Gastroesophageal sphincter (tissue), 4 donors: ENCODE data around the gene VTN. TPM values are rescaled to one million over a fixed set of nuclear protein-coding genes. Genes with fewer than 3 reads are reported as not detected.

Experiments used
- ATAC-seq: fragments of 150-250 bp; one replicate; pipeline ENCODE4 v1.9.1; 2016; ENCODE audit warnings: mild to moderate bottlenecking, moderate library complexity
- H3K27ac ChIP-seq, 4 donors: fragments of 200-600 bp; sonication (generic) in 3 of 4; 1 replicate in 3 of 4; 2 replicates in 1 of 4; pipeline ENCODE4 v1.5.1; 2016 to 2019
- H3K27me3 ChIP-seq: fragments of 200-600 bp; sonication (generic); one replicate; pipeline ENCODE4 v1.5.1; 2019
- H3K36me3 ChIP-seq, 2 donors: fragments of 200-600 bp; sonication (generic); one replicate each; pipeline ENCODE4 v1.5.1; 2019; ENCODE audit warnings: control low read depth in 1 of 2
- H3K4me1 ChIP-seq, 3 donors: fragments of 200-600 bp; sonication (generic); 1 replicate in 2 of 3; 2 replicates in 1 of 3; pipeline ENCODE4 v1.5.1; 2016 to 2019; ENCODE audit warnings: control low read depth in 2 of 3
- H3K4me3 ChIP-seq, 2 donors: fragments of 200-600 bp; sonication (generic); one replicate each; pipeline ENCODE4 v1.5.1; 2019; ENCODE audit warnings: mild to moderate bottlenecking in 1 of 2, moderate library complexity in 1 of 2
- H3K9me3 ChIP-seq, 3 donors: fragments of 200-600 bp; sonication (generic); one replicate each; pipeline ENCODE4 v1.5.1; 2017 to 2019; ENCODE audit warnings: control low read depth in 2 of 3
- CTCF ChIP-seq, 4 experiments: fragments of 200-600 bp in 2 of 4; fragments of 450-650 bp in 2 of 4; sonication (generic) in 1 of 4; IDR thresholded peaks; one replicate each; pipeline ENCODE4 v1.5.1; 2017 to 2019; ENCODE audit warnings: antibody characterized with exemption in 4 of 4, mild to moderate bottlenecking in 2 of 4, moderate library complexity in 2 of 4
- EP300 ChIP-seq: sonication (generic); formaldehyde crosslinking; IDR thresholded peaks from one replicate; pipeline ENCODE4 v1.6.1; 2017; ENCODE audit warnings: antibody characterized with exemption, mild to moderate bottlenecking
- POLR2A ChIP-seq, 2 donors: fragments of 450-650 bp; IDR thresholded peaks; one replicate each; pipeline ENCODE4 v1.6.1; 2017; ENCODE audit warnings: antibody characterized with exemption in 2 of 2, mild to moderate bottlenecking in 2 of 2, moderate library complexity in 1 of 2
- POLR2AphosphoS5 ChIP-seq: sonication (generic); formaldehyde crosslinking; IDR thresholded peaks from one replicate; pipeline ENCODE4 v1.6.1; 2017; ENCODE audit warnings: antibody characterized with exemption
- WGBS, 2 donors: methylation state at CpG; one replicate each; pipeline ENCODE4 v1.1.5; 2018; ENCODE audit warnings: low coverage in 1 of 2; 5-methylcytosine and 5-hydroxymethylcytosine counted together
- total RNA-seq, 4 donors: library from RNA; depleted of rRNA; stranded (reverse); fragments of >200 nt; gene quantifications; one replicate each; pipeline ENCODE4 v1.1.0, GENCODE V29; 2016

VTN gene
- total RNA-seq, 4 donors from 2014 or later = 0.27 to 0.47 (median 0.27) TPM; not detected in 1

GRCh38 chr17:28344011-28344410, 26.1 kb downstream of the VTN start:
- no peaks in the 10 kb centered on the region for H3K9me3 ChIP-seq
- no peak overlapping the region for H3K4me3 ChIP-seq
- ATAC-seq = no peak
- 80% methylated on average over 2 of the region's 9 CpGs; no CpG with 5 or more reads in 1 of the 2 donors for WGBS, 2 donors
- no peaks in the 10 kb centered on the region for H3K27me3 ChIP-seq
- peaks cover 0 to 27% (median 0%) of the 10 kb centered on the region in 3 donors for H3K4me1 ChIP-seq
- H3K36me3 ChIP-seq = peaks cover 0 to 98% of the 10 kb centered on the region in 2 donors
- no peak overlapping the region for H3K27ac ChIP-seq
- TF ChIP-seq POLR2A (IDR thresholded peaks at IDR 0.05) = no peak
- no peak for TF ChIP-seq POLR2AphosphoS5
- no peak for TF ChIP-seq EP300
- TF ChIP-seq CTCF (IDR thresholded peaks at IDR 0.05) = no peak

- no peak for ATAC-seq
- no peaks in the 10 kb centered on the region for H3K27me3 ChIP-seq
- peaks cover 0 to 93% of the 10 kb centered on the region in 2 donors for H3K36me3 ChIP-seq
- H3K4me1 ChIP-seq = peaks cover 0 to 32% (median 0%) of the 10 kb centered on the region in 3 donors
- no CpG with 5 or more reads among the region's 10 CpGs for WGBS, 2 donors
- no peak for TF ChIP-seq POLR2A (IDR thresholded peaks at IDR 0.05)
- TF ChIP-seq POLR2AphosphoS5 = no peak
- TF ChIP-seq CTCF (IDR thresholded peaks at IDR 0.05) = no peak
- no peak for TF ChIP-seq EP300
- no peak overlapping the region for H3K4me3 ChIP-seq
- no peak overlapping the region for H3K27ac ChIP-seq
- H3K9me3 ChIP-seq = no peaks in the 10 kb centered on the region
These were observed 26.6 kb downstream of the VTN start for GRCh38 chr17:28343491-28343932.

GRCh38 chr17:28342313-28342712, 27.8 kb downstream of the VTN start:
- Histone ChIP-seq H3K4me3 (no peak overlapping the region), H3K9me3 (no peaks in the 10 kb centered on the region), H3K27me3 (no peaks in the 10 kb centered on the region), H3K4me1 (peaks cover 0 to 37% (median 3%) of the 10 kb centered on the region in 3 donors), H3K36me3 (peaks cover 0 to 81% of the 10 kb centered on the region in 2 donors), H3K27ac (no peak overlapping the region)
- TF ChIP-seq POLR2AphosphoS5 = no peak
- no peak for TF ChIP-seq POLR2A (IDR thresholded peaks at IDR 0.05)
- TF ChIP-seq EP300 = no peak
- no peak for TF ChIP-seq CTCF (IDR thresholded peaks at IDR 0.05)
- ATAC-seq = no peak
- WGBS, 2 donors = 80% methylated on average over 2 of the region's 14 CpGs; no CpG with 5 or more reads in 1 of the 2 donors

- peaks cover 0 to 74% of the 10 kb centered on the region in 2 donors for H3K36me3 ChIP-seq
- WGBS, 2 donors = 86% methylated on average over 5 of the region's 11 CpGs; no CpG with 5 or more reads in 1 of the 2 donors
- no peak for TF ChIP-seq POLR2AphosphoS5
These were observed 28.6 kb downstream of the VTN start for GRCh38 chr17:28341516-28341915.

GRCh38 chr17:28340374-28340773, 29.7 kb downstream of the VTN start:
- ATAC-seq = no peak
- Histone ChIP-seq H3K4me1 (peaks cover 0 to 43% (median 12%) of the 10 kb centered on the region in 3 donors), H3K4me3 (no peak overlapping the region), H3K27ac (no peak overlapping the region), H3K9me3 (no peaks in the 10 kb centered on the region), H3K36me3 (peaks cover 0 to 63% of the 10 kb centered on the region in 2 donors), H3K27me3 (no peaks in the 10 kb centered on the region)
- no peak for TF ChIP-seq POLR2A (IDR thresholded peaks at IDR 0.05)
- no peak for TF ChIP-seq POLR2AphosphoS5
- TF ChIP-seq EP300 = no peak
- TF ChIP-seq CTCF (IDR thresholded peaks at IDR 0.05) = no peak
- 55 to 95% methylated on average over 2 to 5 of the region's 6 CpGs for WGBS, 2 donors

More at GRCh38 chr17:28341516-28341915, 28.6 kb downstream of the VTN start:
- H3K9me3 ChIP-seq = no peaks in the 10 kb centered on the region
- no peak overlapping the region for H3K27ac ChIP-seq
- peaks cover 0 to 37% (median 8%) of the 10 kb centered on the region in 3 donors for H3K4me1 ChIP-seq
- no peaks in the 10 kb centered on the region for H3K27me3 ChIP-seq
- H3K4me3 ChIP-seq = no peak overlapping the region
- ATAC-seq = no peak
